ENCODE data around the gene SDK2.

SDK2 gene

GRCh38 chr17:73653810-73654209 lies 9.6 kb upstream of the SDK2 start:
- no peak for DNase-seq (ENCODE audit: low spot score)

- no peak for DNase-seq (ENCODE audit: low spot score)
Measured at GRCh38 chr17:73652886-73653480, 8.7 kb upstream of the SDK2 start.

GRCh38 chr17:73650617-73651200 lies 6.5 kb upstream of the SDK2 start:
- no peak for DNase-seq (ENCODE audit: low spot score)

DNA sequence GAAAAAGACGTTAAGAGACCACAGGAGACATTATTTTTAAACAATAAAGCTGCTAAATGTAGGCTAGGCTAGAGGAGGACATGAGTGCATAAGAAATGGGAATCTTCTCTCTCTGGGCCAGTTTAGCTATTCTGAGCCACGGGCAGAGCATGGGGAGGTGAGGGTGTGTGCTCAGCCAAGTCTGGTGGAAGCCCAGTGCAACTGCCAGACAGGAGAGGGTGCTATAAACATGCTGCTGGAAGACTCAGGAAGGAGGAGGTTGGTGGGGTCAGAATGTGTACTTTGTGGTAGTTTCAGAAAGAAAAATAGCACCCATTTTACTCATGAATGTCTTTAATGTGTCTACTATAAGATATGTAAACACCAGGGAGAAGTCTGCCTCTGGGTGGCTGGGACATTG lies 5.9 kb upstream of the SDK2 start:
- DNase-seq (ENCODE audit: low spot score): no peak

DNA sequence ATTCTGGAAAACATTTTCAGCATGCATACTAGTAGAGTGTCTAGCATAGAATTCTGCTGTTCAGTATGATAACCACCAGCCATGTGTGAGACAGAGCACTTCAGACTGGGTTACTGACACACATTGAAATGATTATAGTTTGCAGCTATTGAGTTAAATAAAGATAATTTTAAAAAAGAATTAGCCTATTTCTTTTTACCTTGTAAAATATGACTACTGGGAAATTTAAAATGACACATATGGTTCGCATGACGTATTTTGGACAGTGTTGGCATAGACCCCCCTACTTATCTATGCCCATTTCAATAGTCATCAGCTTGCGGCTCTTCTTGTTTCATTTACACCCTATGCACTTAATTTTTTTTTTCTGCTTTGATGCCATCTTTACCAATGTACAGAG lies 4.7 kb upstream of the SDK2 start:
- DNase-seq (ENCODE audit: low spot score): no peak

GRCh38 chr17:73648543-73648820 lies 4.2 kb upstream of the SDK2 start:
- DNase-seq (ENCODE audit: low spot score): no peak

DNA sequence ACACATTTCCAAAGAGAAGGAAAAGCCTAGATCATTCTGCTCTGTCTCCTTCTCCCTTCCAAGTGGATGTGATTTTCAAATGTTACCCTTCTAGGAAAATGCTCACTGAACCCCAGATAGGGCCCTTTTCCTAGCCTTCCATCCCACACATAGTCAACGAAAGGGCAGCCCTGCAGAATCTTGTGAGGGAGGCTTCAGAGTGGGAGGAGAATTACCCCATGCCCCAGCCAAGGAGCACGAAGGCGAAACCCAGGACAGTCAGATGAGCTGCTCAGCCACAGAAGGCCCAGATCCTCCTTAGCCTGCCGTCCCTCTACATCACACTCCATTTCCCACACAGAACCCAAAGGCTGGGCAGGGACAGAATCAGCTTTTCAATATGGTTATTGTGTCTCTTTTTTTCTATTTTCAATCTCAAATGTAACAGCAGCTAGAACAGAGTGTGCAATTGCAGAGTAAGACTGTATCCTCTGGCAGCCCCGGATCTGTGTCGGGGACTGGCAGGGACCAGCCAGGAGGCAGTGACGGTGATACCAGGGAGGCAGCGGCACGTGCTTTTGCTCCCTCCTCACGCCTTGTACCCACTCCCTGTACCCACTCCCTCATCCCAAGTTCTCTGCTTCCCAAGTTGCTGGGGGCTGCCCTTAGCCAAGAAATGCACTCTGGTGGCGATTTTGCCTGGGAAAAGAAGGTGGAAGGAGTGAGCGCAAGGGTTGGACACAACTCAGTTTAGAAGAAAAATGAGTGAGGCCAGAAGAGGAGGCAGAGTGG lies 3.7 kb upstream of the SDK2 start:
- no peak for DNase-seq (ENCODE audit: low spot score)

DNA sequence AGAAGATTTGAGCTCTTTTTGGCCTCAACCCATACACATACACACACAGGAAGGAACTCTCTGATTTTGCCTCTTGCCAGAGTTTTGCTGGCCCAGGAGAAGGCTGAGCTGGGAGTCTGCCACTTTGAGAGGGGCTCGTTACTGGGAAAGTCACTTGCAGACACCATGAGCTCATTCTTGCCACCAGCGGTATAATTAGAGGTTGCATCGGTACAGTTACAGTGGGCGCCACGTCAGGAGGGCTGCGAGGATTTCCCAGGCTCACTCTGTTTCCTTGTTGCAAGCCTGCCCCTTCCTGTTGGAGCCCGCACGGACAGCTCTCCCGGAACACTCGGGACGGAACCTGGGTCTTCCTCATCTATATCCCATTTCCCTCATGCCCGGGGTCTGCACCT lies 3.1 kb upstream of the SDK2 start:
- no peak for DNase-seq (ENCODE audit: low spot score)

DNA sequence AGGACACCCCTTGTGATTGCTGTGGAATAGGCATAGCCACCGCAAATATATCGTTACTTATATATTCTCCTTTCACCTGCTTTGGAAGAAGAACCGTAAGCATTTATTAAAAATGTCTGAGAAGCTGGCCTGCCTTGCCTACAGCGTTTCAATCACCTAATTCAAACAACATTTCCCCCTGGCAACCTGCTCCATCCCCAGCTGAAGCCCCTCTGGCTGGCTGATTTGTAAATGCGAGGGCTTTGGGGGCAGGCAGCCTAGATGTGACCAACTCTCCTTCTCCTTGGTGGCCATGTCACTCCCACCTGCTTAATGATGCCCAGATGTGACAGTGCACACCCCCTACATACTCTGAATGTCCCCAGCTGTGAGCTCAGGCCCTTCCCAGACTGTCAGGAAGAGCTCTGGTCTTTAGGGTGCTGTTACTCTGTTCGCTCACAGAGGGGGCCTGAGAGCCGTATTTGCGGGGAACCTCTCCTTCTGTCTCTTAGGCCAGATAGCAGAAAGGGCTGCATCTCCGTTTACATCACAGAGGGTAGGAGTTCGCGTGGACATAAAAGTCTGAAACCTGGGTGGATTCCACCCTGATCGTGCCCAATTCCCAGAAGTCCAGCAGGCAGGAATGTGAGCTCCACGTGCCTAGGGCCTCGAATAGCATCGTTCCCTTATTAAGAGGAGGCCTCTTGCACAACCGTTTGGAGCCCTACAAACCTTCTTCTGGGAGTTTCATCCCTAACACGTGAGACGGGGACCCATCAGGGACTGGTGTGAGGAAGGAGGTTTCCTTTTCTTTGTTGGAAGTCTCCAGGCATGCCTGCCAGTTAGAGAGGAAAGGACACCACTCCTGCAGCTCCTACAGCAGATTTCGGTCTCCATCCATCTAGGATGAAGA lies 2.4 kb upstream of the SDK2 start:
- no peak for DNase-seq (ENCODE audit: low spot score)

DNA sequence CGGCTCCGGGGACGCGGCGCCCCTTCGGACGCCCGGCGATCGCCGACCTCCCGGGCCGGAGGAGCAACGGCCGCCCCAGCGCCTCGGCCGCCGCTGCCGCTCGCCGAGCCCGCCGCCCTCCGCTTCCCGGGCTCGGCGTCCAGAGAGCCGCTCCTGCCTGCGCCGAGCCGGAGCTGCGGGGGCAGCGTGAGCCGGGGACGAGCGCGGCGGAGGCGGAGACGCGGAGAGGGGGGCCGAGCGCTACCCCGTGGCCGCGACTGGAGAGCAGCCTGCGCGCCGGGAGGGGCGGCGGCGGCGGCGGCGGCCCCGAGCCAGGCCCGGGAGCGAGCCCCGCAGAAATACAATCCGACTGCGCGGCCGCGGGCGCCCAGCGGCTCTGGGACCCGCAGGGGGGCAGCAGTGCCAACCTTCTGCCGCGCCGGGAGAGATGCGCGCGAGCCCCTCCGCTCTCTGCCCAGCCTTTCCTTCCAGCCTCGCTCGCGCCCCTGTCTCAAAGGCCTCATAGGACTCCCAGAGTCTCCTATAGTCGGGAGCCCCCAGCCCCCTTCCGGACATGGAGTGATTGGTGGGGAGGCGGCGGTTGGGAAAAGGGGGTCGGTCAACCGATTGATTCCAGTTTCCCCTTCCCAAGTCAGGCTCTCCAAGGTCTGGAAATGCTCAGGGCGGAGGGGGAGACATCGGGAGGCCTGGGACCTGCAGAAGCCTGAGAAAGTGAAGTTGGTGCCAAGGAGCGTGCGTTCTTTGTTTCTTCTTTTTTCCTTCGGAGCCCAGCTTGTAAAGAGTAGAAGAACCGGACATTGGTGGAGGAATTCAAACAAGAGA lies 1.0 kb upstream of the SDK2 start:
- DNase-seq (ENCODE audit: low spot score): no peak

DNA sequence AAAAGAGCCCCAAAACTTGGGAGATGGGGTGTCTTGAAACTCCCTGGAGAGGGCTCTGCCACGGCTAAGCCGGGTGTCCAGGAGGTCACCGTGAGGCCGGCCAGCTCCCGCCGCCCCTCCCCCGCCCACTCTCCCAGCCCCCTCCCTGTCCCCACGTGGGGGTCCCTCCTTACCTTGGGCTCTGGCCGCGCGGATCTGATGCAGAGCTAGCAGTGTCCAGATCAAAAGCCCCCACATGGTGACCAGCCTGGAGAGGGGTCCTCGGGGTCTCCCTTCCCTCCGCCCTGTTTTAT lies 447 bp downstream of the SDK2 start:
- DNase-seq (ENCODE audit: low spot score): no peak

GRCh38 chr17:73643001-73643851 lies 1.0 kb downstream of the SDK2 start:
- no peak for DNase-seq (ENCODE audit: low spot score)

- DNase-seq (ENCODE audit: low spot score): no peak
Measured at GRCh38 chr17:73642659-73643000, 1.6 kb downstream of the SDK2 start.

DNA sequence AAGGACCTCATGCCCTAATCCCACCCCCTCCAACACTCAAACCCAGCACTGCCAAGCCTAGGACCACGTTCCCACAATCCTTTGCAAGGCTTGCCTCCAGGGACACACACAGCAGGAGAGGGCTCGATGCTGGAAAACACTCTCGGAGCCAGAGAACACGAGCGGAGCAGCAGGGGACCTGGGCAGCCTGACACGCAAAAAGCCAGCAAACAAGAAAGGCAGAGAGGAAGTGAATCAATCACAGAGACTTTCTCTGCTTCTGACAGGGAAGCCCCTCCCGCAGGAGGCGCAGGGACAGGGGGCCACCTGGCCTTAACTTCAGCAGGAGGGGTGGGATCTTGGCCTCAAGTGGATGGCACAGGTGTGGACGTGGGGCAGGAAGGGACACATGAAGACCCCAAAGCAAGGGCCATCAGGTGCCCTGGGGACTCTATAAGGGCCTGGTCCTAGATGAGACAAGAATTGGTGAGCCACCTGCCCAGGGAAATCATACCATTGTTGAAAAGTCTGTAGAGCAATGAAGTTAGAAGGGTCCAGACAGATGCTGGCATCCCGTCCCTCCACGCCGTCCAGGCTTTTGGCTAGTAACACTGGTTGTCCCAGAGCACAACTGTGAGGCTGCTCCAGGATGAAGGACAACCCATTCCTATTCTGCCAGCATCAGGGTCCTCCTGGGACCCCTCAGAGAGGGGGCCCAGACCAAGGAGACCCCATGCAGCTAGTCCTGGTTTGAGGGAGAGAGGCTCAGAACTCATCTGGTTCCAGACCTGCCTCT lies 2.2 kb downstream of the SDK2 start:
- DNase-seq (ENCODE audit: low spot score): no peak

DNA sequence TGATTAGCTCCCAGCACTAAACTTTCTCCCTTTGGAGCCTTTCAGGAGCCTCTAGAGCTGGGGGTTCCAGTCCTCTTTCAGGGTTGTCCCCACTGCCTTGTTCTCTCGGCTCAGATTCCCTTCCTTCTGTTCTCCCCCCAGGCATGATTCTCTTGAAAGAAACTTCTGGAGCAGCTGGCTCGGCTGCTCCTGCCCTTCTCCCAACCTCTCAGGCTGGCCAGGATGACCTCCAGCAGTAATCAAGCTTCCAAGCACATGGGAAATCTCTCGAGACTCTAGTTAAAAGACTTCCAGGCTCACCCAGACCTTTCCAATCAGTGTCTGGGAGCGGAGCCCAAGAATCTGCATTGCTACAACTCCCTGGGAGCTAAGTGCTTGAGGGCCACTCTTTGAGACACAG lies 3.6 kb downstream of the SDK2 start:
- no peak for DNase-seq (ENCODE audit: low spot score)

GRCh38 chr17:73639932-73640331 lies 4.3 kb downstream of the SDK2 start:
- no peak for DNase-seq (ENCODE audit: low spot score)

DNA sequence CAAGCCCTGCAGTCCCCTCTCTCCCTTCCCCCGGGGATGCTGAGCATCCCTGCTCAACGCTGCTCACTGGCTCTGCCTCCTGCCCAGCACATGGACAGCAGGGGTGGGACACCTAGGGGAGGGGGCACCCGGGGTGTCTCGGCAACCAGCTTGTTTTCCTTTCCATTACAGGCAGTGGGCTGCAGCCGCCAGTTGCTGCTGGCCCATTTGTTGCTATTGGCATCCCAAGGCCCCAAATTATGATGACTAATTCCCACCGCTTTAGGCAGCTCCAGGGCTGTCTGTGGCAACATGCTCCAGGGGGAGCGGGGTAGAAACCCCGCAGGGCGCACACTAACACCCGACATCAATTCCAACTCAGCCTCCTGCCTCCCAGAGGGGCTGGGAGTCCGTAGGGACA lies 4.9 kb downstream of the SDK2 start:
- no peak for DNase-seq (ENCODE audit: low spot score)

DNA sequence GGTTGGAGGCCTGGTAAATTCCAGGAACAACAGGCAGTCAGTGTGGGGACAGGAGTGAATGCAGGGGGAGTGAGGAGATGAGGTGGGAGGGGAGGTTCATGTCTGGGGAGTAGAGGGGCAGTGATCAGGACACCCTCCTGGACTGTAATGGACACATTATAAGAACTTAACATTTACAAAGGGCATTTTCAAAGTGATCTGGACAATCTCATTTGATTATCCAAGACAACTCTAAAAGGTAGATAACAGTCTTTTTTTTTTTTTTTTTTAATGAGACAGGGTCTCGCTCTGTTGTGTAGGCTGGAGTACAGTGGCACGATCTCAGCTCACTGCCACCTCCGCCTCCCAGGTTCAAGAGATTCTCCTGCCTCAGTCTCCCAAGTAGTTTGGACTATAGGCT lies 5.7 kb downstream of the SDK2 start:
- DNase-seq (ENCODE audit: low spot score): no peak

DNA sequence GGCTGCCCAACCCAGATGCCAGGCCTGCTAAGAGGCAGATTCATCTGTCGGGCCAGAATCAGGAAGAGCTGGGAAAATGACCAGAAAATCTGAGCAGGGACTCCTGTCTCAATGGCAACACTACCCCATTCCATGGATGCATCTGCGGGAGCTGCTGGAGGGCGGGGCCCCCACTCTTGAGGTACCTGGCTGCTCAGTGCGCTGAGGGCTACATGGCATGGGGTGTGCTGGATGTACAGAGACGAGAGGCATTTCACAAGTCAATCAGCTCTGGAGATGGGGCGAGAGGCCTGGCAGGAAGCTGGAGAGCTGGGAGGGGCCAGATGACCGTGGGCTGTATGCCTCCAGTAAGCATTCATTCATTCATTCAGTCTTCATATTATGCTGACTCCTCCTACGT lies 6.4 kb downstream of the SDK2 start:
- no peak for DNase-seq (ENCODE audit: low spot score)

DNA sequence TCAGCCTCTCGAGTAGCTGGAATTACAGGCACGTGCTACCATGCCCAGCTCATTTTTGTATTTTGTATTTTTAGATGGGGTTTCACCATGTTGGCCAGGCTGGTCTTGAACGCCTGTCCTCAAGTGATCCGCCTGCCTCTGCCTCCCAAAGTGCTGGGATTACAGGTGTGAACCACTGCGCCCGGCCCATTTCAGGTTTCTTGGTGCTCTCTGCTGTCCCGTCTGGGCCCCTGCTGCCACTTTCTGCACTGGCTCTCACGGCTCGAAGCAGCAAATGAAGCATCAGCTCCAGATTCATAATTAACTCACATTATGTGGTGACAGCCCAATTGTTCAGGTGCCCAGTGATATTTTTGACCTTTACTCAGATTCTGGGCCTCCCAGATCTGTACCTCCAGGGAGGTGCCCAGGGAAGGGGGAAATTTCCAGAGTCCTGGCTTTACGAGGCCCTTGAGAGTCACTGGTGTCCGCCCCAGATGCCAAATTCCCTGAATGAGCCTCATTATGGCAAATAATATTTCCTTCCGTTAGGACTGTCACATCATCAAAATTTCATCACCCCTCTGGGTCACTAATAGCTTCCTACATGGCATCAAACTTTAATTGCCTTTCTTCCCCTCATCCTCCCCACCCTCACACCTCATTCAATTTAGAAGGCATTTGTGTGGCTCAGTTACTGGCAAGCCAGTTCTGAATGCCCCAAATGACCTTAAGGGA lies 9.0 kb downstream of the SDK2 start:
- DNase-seq (ENCODE audit: low spot score): no peak
